HCT116 (cell line): ENCODE data around the gene ANKMY2.

Experiments
- CEBPB ChIP-seq: IDR thresholded peaks from 2 replicates; pipeline ENCODE4 v1.6.1; 2012; ENCODE audit warnings: low read depth
- CTCF ChIP-seq, 3 experiments: fragments of 200-600 bp in 1 of 3; sonication (generic) in 1 of 3; IDR thresholded peaks in 2 of 3; conservative IDR thresholded peaks in 1 of 3; 2 replicates each; pipeline ENCODE4 v1.5.1; 2012 to 2017; ENCODE audit warnings: low read depth in 2 of 3, low read length in 2 of 3, antibody characterized with exemption in 1 of 3, borderline replicate concordance in 1 of 3, control low read depth in 1 of 3, mild to moderate bottlenecking in 1 of 3, mixed read lengths in 1 of 3, mixed run types in 1 of 3, moderate library complexity in 1 of 3; ENCODE audit not compliant: insufficient read depth in 1 of 3
- EGR1 ChIP-seq: IDR thresholded peaks from 2 replicates; pipeline ENCODE4 v1.6.1; 2012; ENCODE audit warnings: low read depth
- EZH2 ChIP-seq: fragments of 200-600 bp; sonication (generic); IDR thresholded peaks from 2 replicates; pipeline ENCODE4 v1.6.1; 2017; ENCODE audit warnings: antibody characterized with exemption, mixed run types
- FOSL1 ChIP-seq: IDR thresholded peaks from 2 replicates; pipeline ENCODE4 v1.6.1; 2012; ENCODE audit warnings: low read depth
- MAX ChIP-seq: IDR thresholded peaks from 2 replicates; pipeline ENCODE4 v1.6.1; 2012
- POLR2A ChIP-seq: IDR thresholded peaks from 2 replicates; pipeline ENCODE4 v1.7.0; 2011; ENCODE audit warnings: borderline replicate concordance; ENCODE audit not compliant: insufficient read depth, insufficient read length; ENCODE audit errors: extremely low read depth
- POLR2AphosphoS5 ChIP-seq: IDR thresholded peaks from 2 replicates; pipeline ENCODE4 v1.6.1; 2011; ENCODE audit warnings: mild to moderate bottlenecking, low read depth, low read length, moderate library complexity
- RAD21 ChIP-seq: IDR thresholded peaks from 2 replicates; pipeline ENCODE4 v1.6.1; 2012; ENCODE audit warnings: low read depth, mild to moderate bottlenecking
- SIN3A ChIP-seq: IDR thresholded peaks from 2 replicates; pipeline ENCODE4 v1.6.1; 2012; ENCODE audit warnings: low read depth
- YY1 ChIP-seq: IDR thresholded peaks from 2 replicates; pipeline ENCODE4 v1.6.1; 2011; ENCODE audit warnings: low read length, low read depth, moderate library complexity, mild to moderate bottlenecking; ENCODE audit not compliant: insufficient replicate concordance; ENCODE audit errors: extremely low read depth
- ZFX ChIP-seq: fragments of 450-650 bp; IDR thresholded peaks from 2 replicates; pipeline ENCODE4 v1.6.1; 2017
- ZNF274 ChIP-seq: fragments of 200-500 bp; sonication (Bioruptor generic); IDR thresholded peaks from 2 replicates; pipeline ENCODE4 v1.6.1; 2014; ENCODE audit warnings: mild to moderate bottlenecking, low read depth, low read length, inconsistent platforms
- TF ChIP-seq, protein P1 (sequence below): IDR thresholded peaks from 2 replicates; pipeline ENCODE4 v1.6.1; 2012

DNA sequence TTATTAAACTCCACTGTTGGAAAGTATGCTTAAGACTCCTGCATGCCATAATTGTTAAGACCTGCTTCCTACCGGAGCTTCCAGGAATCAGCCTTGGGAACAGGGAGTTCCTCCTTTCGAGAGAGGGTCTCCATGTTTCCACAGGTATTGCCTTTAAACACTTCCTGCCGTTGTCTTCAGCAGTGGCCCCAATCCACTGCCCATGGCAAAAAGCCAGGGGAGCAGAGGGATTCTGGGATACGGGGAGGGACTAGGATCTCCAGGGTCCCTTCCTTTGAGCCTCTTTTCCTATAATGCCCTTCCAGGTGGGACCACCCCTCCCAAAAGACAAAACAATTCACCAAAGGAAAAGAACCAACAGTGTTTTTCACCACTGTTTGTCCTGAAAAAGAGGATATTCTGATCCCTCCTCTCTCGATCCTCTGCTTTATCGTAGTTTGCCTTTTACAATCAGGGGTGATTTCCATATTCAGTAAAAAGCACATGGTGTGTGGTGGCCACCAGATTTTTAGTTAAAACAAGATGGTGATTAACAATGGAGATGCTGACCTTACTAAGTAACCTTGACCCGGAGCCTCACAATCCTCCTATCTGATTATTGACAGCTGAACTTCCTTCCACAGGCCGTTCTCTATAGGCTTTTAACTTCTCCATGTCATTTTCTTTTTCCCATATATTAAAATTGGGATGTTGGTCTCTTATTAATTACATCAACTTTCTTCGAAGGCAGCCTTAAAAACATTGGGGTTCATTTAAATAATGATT, 82.9 kb downstream of the ANKMY2 start:
- TF ChIP-seq CTCF (IDR thresholded peaks at IDR 0.05 in 2 of 3, conservative IDR thresholded peaks at IDR 0.05 in 1 of 3; ENCODE audit: borderline replicate concordance in 1 of 3, insufficient read depth in 1 of 3, low read depth in 2 of 3, low read length in 2 of 3): no peak
- TF ChIP-seq CEBPB: no peak
- TF ChIP-seq, protein P1, sequence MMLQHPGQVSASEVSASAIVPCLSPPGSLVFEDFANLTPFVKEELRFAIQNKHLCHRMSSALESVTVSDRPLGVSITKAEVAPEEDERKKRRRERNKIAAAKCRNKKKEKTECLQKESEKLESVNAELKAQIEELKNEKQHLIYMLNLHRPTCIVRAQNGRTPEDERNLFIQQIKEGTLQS: no peak
- no peak for TF ChIP-seq POLR2A
- TF ChIP-seq POLR2AphosphoS5: no peak
- no peak for TF ChIP-seq ZFX
- no peak for TF ChIP-seq SIN3A
- no peak for TF ChIP-seq MAX
- no peak for TF ChIP-seq RAD21
- no peak for TF ChIP-seq EZH2
- TF ChIP-seq YY1: no peak
- no peak for TF ChIP-seq EGR1
- TF ChIP-seq FOSL1: no peak
- no peak for TF ChIP-seq ZNF274
